MM.1S (cell line): Measurements from ENCODE around the gene SMIM38.

ENCODE experiments used
- DNase-seq: peaks from one replicate; pipeline ENCODE4 v3.0.0-alpha.2; 2015
- H2AFZ ChIP-seq: fragments of 300-600 bp; sonication (generic); 2 replicates; pipeline ENCODE4 v1.6.0; 2016; ENCODE audit warnings: antibody characterized with exemption, low read length
- H3F3A ChIP-seq: fragments of 300-600 bp; sonication (generic); 2 replicates; pipeline ENCODE4 v1.6.1; 2016; ENCODE audit warnings: mild to moderate bottlenecking, antibody characterized with exemption, low read length, moderate library complexity, mixed read lengths; ENCODE audit not compliant: insufficient read depth
- H3K27ac ChIP-seq: fragments of 300-600 bp; sonication (generic); 2 replicates; pipeline ENCODE4 v1.5.1; 2016; ENCODE audit warnings: mild to moderate bottlenecking, low read length
- H3K27me3 ChIP-seq: fragments of 300-600 bp; sonication (generic); replicated peaks from 2 replicates; pipeline ENCODE4 v1.6.0; 2016; ENCODE audit warnings: low read length; ENCODE audit not compliant: insufficient read depth
- H3K36me3 ChIP-seq: fragments of 300-600 bp; sonication (generic); replicated peaks from 2 replicates; pipeline ENCODE4 v1.6.1; 2016; ENCODE audit warnings: mild to moderate bottlenecking, low read length, mixed read lengths; ENCODE audit not compliant: insufficient read depth
- H3K4me1 ChIP-seq: fragments of 300-600 bp; sonication (generic); 2 replicates; pipeline ENCODE4 v1.6.1; 2016; ENCODE audit warnings: low read length, mixed read lengths
- H3K4me2 ChIP-seq: fragments of 300-600 bp; sonication (generic); 2 replicates; pipeline ENCODE4 v1.6.0; 2016; ENCODE audit warnings: low read depth, low read length
- H3K4me3 ChIP-seq: fragments of 300-600 bp; sonication (generic); 2 replicates; pipeline ENCODE4 v1.5.1; 2016; ENCODE audit warnings: low read length, mixed read lengths
- H3K79me2 ChIP-seq: fragments of 300-600 bp; sonication (generic); 2 replicates; pipeline ENCODE4 v1.6.1; 2016; ENCODE audit warnings: mixed run types, low read length, mixed read lengths
- H3K9ac ChIP-seq: fragments of 300-600 bp; sonication (generic); 2 replicates; pipeline ENCODE4 v1.6.1; 2016; ENCODE audit warnings: low read length, mixed read lengths
- H3K9me2 ChIP-seq: fragments of 300-600 bp; sonication (generic); replicated peaks from 2 replicates; pipeline ENCODE4 v1.6.1; 2016; ENCODE audit warnings: mild to moderate bottlenecking, low read length, mixed read lengths; ENCODE audit not compliant: insufficient read depth
- H3K9me3 ChIP-seq: fragments of 300-600 bp; sonication (generic); replicated peaks from 2 replicates; pipeline ENCODE4 v1.6.1; 2016; ENCODE audit warnings: mild to moderate bottlenecking, low read length, mixed read lengths; ENCODE audit not compliant: insufficient read depth
- H4K20me1 ChIP-seq: fragments of 300-600 bp; sonication (generic); 2 replicates; pipeline ENCODE4 v1.6.1; 2016; ENCODE audit warnings: mild to moderate bottlenecking, low read length, moderate library complexity, mixed read lengths; ENCODE audit not compliant: insufficient read depth
- CTCF ChIP-seq: fragments of 300-600 bp; sonication (generic); IDR thresholded peaks from 2 replicates; pipeline ENCODE4 v1.5.1; 2016; ENCODE audit warnings: antibody characterized with exemption, low read length, mixed read lengths
- EZH2 ChIP-seq: fragments of 300-600 bp; sonication (generic); optimal IDR thresholded peaks from 2 replicates; pipeline ENCODE3; 2017; ENCODE audit warnings: low read depth, mild to moderate bottlenecking, antibody characterized with exemption, low read length, mixed read lengths
- EZH2phosphoT487 ChIP-seq: fragments of 300-600 bp; sonication (generic); IDR thresholded peaks from 2 replicates; pipeline ENCODE4 v1.6.1; 2018; ENCODE audit warnings: antibody characterized with exemption, low read length

SMIM38 gene

GRCh38 chr11:69142895-69143294, 12.8 kb upstream of the SMIM38 start:
- Histone ChIP-seq H3K27ac (no peak overlapping the region), H4K20me1 (no peaks in the 10 kb centered on the region), H3K4me3 (no peak overlapping the region), H3K9ac (no peak overlapping the region), H3K4me2 (no peak overlapping the region), H3K79me2 (no peaks in the 10 kb centered on the region), H3K4me1 (no peaks in the 10 kb centered on the region), H3K9me3 (no peaks in the 10 kb centered on the region), H3K27me3 (peaks cover 11% of the 10 kb centered on the region; the same call in 1 of the 2 replicates), H3K36me3 (no peaks in the 10 kb centered on the region), H3F3A (no peaks in the 10 kb centered on the region), H2AFZ (no peak overlapping the region), H3K9me2 (no peaks in the 10 kb centered on the region)
- TF ChIP-seq EZH2 = no peak
- no peak for TF ChIP-seq CTCF
- no peak for TF ChIP-seq EZH2phosphoT487
- no peak for DNase-seq

DNA sequence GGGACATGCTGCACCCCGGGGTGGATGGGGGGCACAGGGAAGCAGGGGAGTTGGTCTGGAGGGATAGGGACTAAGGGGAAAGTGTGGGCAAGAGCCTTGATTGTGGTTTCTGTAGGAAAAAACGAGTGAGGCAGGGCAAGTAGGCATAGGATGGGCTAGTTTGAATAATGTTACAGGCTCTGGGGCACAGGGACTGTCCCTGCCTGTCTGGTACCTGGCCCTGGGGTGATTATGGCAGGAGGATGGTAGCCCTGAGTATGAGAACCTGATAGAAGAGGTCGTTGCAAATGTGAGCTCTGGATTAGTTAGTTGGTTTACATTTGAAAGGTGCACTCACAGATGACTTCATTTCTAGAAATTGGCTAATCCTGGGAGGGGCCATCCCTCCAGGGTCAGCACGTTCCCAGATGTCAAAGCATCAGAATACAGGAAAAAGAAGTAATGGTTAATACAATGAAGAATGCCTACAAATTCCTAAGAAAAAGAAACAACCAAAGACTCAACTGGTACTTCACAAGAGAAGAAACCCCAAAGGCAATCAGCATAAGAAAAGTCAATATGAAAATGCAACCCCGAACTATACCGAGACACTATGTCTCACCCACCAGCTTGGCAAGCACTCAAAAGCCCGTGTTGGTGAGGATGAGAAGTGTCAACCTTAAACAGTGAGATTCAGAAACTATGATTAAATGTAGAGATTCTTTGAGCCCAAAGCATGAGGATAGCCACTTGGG, 11.3 kb upstream of the SMIM38 start:
- Histone ChIP-seq H3K4me2 (no peak overlapping the region), H3K27ac (no peak overlapping the region), H4K20me1 (no peaks in the 10 kb centered on the region), H3K79me2 (no peaks in the 10 kb centered on the region), H3F3A (no peaks in the 10 kb centered on the region), H3K9me2 (no peaks in the 10 kb centered on the region), H3K9me3 (no peaks in the 10 kb centered on the region), H3K4me3 (no peak overlapping the region), H2AFZ (no peak overlapping the region), H3K27me3 (peaks cover 11% of the 10 kb centered on the region; the same call in 1 of the 2 replicates), H3K9ac (no peak overlapping the region), H3K4me1 (no peaks in the 10 kb centered on the region), H3K36me3 (no peaks in the 10 kb centered on the region)
- TF ChIP-seq CTCF (no peak), EZH2 (no peak), EZH2phosphoT487 (no peak)
- DNase-seq = no peak

DNA sequence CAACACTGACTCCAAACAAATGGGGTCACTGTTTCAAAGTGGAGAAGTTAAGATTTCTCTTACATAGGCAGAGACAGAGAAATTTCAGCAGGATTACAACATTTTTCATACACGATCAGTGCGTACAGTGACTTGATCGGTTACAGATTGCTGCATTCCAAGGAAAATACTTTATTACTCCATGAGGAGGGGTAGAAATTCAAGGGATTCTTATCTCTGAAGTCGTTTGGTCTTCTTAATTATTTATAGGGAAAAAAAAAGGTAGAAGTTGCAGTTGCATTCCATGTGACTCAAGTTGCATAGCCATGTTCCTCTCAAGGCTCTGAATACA, 10.7 kb upstream of the SMIM38 start:
- Histone ChIP-seq H3F3A (no peaks in the 10 kb centered on the region), H3K9me2 (no peaks in the 10 kb centered on the region), H4K20me1 (no peaks in the 10 kb centered on the region), H3K79me2 (no peaks in the 10 kb centered on the region), H3K4me1 (no peaks in the 10 kb centered on the region), H3K27ac (no peak overlapping the region), H3K9me3 (no peaks in the 10 kb centered on the region), H3K4me2 (no peak overlapping the region), H3K36me3 (no peaks in the 10 kb centered on the region), H3K4me3 (no peak overlapping the region), H2AFZ (no peak overlapping the region), H3K9ac (no peak overlapping the region), H3K27me3 (peaks cover 11% of the 10 kb centered on the region; the same call in 1 of the 2 replicates)
- no peak for DNase-seq
- no peak for TF ChIP-seq EZH2
- TF ChIP-seq EZH2phosphoT487 = no peak
- TF ChIP-seq CTCF = no peak
